HepG2 (cell line): ENCODE measurements around the gene PSENEN.

Experiments
- ATF3 ChIP-seq: sonication (generic); formaldehyde crosslinking; IDR thresholded peaks from 2 replicates; pipeline ENCODE4 v1.4.0; 2020; ENCODE audit warnings: missing genetic modification reagents
- BRCA1 ChIP-seq: sonication (generic); formaldehyde crosslinking; IDR thresholded peaks from 2 replicates; pipeline ENCODE4 v1.4.0; 2020; ENCODE audit warnings: missing genetic modification reagents
- CBFB ChIP-seq: sonication (generic); formaldehyde crosslinking; IDR thresholded peaks from 2 replicates; pipeline ENCODE4 v1.4.0; 2020; ENCODE audit warnings: missing genetic modification reagents
- CREB3 ChIP-seq: sonication (generic); formaldehyde crosslinking; IDR thresholded peaks from 2 replicates; pipeline ENCODE4 v1.5.0; 2020; ENCODE audit warnings: missing genetic modification reagents
- CTCF ChIP-seq: sonication (generic); formaldehyde crosslinking; IDR thresholded peaks from 2 replicates; pipeline ENCODE4 v1.5.0; 2020; ENCODE audit warnings: mild to moderate bottlenecking, missing genetic modification reagents, moderate library complexity
- JUN ChIP-seq: sonication (generic); formaldehyde crosslinking; IDR thresholded peaks from 2 replicates; pipeline ENCODE4 v1.4.0; 2020; ENCODE audit warnings: mild to moderate bottlenecking, missing genetic modification reagents
- MAX ChIP-seq: IDR thresholded peaks from 2 replicates; pipeline ENCODE4 v1.6.1; 2012; ENCODE audit warnings: inconsistent platforms
- TFAP4 ChIP-seq: sonication (generic); IDR thresholded peaks from 2 replicates; pipeline ENCODE4 v1.6.1; 2016; ENCODE audit warnings: low read depth, borderline replicate concordance
- ZNF274 ChIP-seq: sonication (generic); formaldehyde crosslinking; IDR thresholded peaks from 2 replicates; pipeline ENCODE4 v1.5.1; 2020; ENCODE audit warnings: mild to moderate bottlenecking, missing genetic modification reagents
- ZNF766 ChIP-seq: sonication (generic); formaldehyde crosslinking; IDR thresholded peaks from 2 replicates; pipeline ENCODE4 v1.5.0; 2020; ENCODE audit warnings: missing genetic modification reagents, borderline replicate concordance
- ZSCAN12 ChIP-seq: sonication (generic); formaldehyde crosslinking; IDR thresholded peaks from 2 replicates; pipeline ENCODE4 v1.9.0; 2021; ENCODE audit warnings: mild to moderate bottlenecking, missing genetic modification reagents
- TF ChIP-seq, protein P1 (sequence below): sonication (generic); formaldehyde crosslinking; IDR thresholded peaks from 2 replicates; pipeline ENCODE4 v1.4.0; 2020; ENCODE audit warnings: mild to moderate bottlenecking, missing genetic modification reagents

DNA sequence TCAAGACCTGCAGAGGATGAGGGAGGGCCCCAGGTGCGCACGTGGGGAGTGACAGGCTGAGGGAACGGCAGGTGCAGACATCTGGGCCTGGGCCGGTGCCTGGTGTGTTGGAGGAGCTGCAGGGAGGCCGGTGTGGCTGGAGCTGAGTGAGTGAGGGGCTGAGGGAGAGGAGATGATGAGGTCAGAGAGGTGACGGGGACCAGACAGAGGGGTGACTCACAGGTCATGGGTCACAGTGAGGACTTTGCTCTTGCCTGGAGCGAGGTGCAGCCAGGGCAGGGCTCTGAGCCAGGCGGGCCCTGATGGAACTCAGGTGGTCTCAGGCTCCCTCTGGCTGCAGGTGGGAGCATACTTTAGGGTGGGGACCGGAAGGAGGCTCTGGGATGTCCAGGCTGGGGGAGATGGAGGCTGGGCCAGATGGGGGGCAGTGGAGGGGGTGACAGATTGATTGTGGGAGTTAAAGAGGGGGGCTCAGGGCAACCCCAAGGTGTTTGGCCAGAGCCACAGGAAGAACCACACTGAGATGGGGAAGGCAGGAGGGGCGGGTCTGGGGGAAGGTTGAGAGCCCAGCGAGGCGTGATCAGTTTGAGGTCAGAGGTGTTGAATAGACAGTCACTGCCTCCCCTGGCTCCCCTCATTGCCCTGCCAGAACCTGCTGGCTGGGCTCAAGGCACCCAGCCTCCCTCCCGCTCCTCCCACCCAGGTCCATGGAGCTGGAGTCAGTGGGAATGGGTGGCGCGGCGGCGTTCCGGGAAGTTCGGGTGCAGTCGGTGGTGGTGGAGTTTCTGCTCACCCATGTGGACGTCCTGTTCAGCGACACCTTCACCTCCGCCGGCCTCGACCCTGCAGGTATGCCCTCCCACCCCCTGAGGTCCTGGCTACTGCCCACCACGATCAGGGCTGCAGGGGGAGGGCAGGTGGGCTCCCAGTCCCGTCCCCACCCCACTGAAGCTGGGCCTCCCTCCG, 38.3 kb downstream of the PSENEN start:
- TF ChIP-seq CBFB (no peak), MAX (no peak), ZSCAN12 (CRISPR knock-in tag) (no peak), JUN (CRISPR knock-in tag) (0 out of 2 replicates have a peak, but pooled peaks have one; percentile 27), CREB3 (CRISPR knock-in tag) (no peak), ZNF766 (CRISPR knock-in tag) (no peak), ATF3 (peak; percentile 47; the same call in 1 of the 2 replicates), TFAP4 (no peak), CTCF (peak; percentile 70), ZNF274 (CRISPR knock-in tag) (no peak), BRCA1 (no peak)
- TF ChIP-seq, protein P1, sequence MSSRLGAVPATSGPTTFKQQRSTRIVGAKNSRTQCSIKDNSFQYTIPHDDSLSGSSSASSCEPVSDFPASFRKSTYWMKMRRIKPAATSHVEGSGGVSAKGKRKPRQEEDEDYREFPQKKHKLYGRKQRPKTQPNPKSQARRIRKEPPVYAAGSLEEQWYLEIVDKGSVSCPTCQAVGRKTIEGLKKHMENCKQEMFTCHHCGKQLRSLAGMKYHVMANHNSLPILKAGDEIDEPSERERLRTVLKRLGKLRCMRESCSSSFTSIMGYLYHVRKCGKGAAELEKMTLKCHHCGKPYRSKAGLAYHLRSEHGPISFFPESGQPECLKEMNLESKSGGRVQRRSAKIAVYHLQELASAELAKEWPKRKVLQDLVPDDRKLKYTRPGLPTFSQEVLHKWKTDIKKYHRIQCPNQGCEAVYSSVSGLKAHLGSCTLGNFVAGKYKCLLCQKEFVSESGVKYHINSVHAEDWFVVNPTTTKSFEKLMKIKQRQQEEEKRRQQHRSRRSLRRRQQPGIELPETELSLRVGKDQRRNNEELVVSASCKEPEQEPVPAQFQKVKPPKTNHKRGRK: no peak
